H9 (cell line): Measurements from ENCODE around the gene CYFIP1. TPM values are rescaled to one million over a fixed set of nuclear protein-coding genes. Genes with fewer than 3 reads are reported as not detected.

Experiments used
- DNase-seq: peaks from one replicate; pipeline ENCODE4 v3.0.0-alpha.2; 2017
- H2AFZ ChIP-seq: one replicate; pipeline ENCODE4 v1.6.1; 2013; ENCODE audit warnings: mild to moderate bottlenecking, low read length, control low read depth, moderate library complexity
- H2AK5ac ChIP-seq: 2 replicates; pipeline ENCODE4 v1.6.1; 2013; ENCODE audit warnings: low read length, control low read depth, mixed read lengths; ENCODE audit not compliant: insufficient read length
- H2BK120ac ChIP-seq: one replicate; pipeline ENCODE4 v1.6.1; 2013; ENCODE audit warnings: low read depth, mild to moderate bottlenecking, low read length, control low read depth, inconsistent platforms; ENCODE audit not compliant: poor library complexity, severe bottlenecking
- H2BK12ac ChIP-seq: 2 replicates; pipeline ENCODE4 v1.6.1; 2013; ENCODE audit warnings: low read length, control low read depth, mixed read lengths, low read depth; ENCODE audit not compliant: insufficient read length
- H2BK15ac ChIP-seq: 2 replicates; pipeline ENCODE4 v1.6.1; 2013; ENCODE audit warnings: low read depth, low read length, control low read depth
- H2BK20ac ChIP-seq: one replicate; pipeline ENCODE4 v1.6.1; 2013; ENCODE audit warnings: low read depth, mild to moderate bottlenecking, low read length, control low read depth, inconsistent platforms; ENCODE audit not compliant: poor library complexity, severe bottlenecking
- H2BK5ac ChIP-seq: 2 replicates; pipeline ENCODE4 v1.6.1; 2013; ENCODE audit warnings: low read length, control low read depth, mixed read lengths; ENCODE audit not compliant: insufficient read length
- H3K14ac ChIP-seq: 2 replicates; pipeline ENCODE4 v1.6.1; 2013; ENCODE audit warnings: low read length, control low read depth; ENCODE audit not compliant: insufficient read depth
- H3K18ac ChIP-seq: 2 replicates; pipeline ENCODE4 v1.6.1; 2013; ENCODE audit warnings: low read depth, mild to moderate bottlenecking, mixed read lengths, low read length, control low read depth; ENCODE audit not compliant: insufficient read length
- H3K23ac ChIP-seq: 2 replicates; pipeline ENCODE4 v1.6.1; 2013; ENCODE audit warnings: low read length, control low read depth, mixed read lengths, low read depth; ENCODE audit not compliant: insufficient read length
- H3K23me2 ChIP-seq: 2 replicates; pipeline ENCODE4 v1.6.1; 2013; ENCODE audit warnings: low read depth, mild to moderate bottlenecking, mixed read lengths, low read length, control low read depth; ENCODE audit not compliant: insufficient read length, poor library complexity, severe bottlenecking
- H3K27ac ChIP-seq: 2 replicates; pipeline ENCODE4 v1.5.1; 2013; ENCODE audit warnings: low read length, control low read depth, mixed read lengths, low read depth; ENCODE audit not compliant: insufficient read length
- H3K27me3 ChIP-seq: 2 replicates; pipeline ENCODE4 v1.6.1; 2013; ENCODE audit warnings: low read length, control low read depth, inconsistent platforms; ENCODE audit not compliant: insufficient read depth
- H3K4ac ChIP-seq: 2 replicates; pipeline ENCODE4 v1.6.1; 2013; ENCODE audit warnings: low read depth, mild to moderate bottlenecking, control low read depth, inconsistent platforms, low read length, moderate library complexity
- H3K4me1 ChIP-seq: 2 replicates; pipeline ENCODE4 v1.6.1; 2013; ENCODE audit warnings: low read length, control low read depth, inconsistent platforms; ENCODE audit not compliant: insufficient read depth
- H3K4me2 ChIP-seq: 2 replicates; pipeline ENCODE4 v1.6.1; 2013; ENCODE audit warnings: low read length, control low read depth, mixed read lengths; ENCODE audit not compliant: insufficient read length, insufficient read depth
- H3K56ac ChIP-seq: 2 replicates; pipeline ENCODE4 v1.6.1; 2013; ENCODE audit warnings: low read depth, mild to moderate bottlenecking, mixed read lengths, low read length, control low read depth; ENCODE audit not compliant: insufficient read length
- H3K79me1 ChIP-seq: 2 replicates; pipeline ENCODE4 v1.6.1; 2013; ENCODE audit warnings: low read depth, mild to moderate bottlenecking, moderate library complexity, low read length, control low read depth, inconsistent platforms; ENCODE audit not compliant: insufficient read depth, poor library complexity, severe bottlenecking
- H3K79me2 ChIP-seq: 2 replicates; pipeline ENCODE4 v1.6.1; 2013; ENCODE audit warnings: low read length, control low read depth, inconsistent platforms; ENCODE audit not compliant: insufficient read depth
- H3K9ac ChIP-seq: 2 replicates; pipeline ENCODE4 v1.6.1; 2013; ENCODE audit warnings: low read length, control low read depth, mixed read lengths; ENCODE audit not compliant: insufficient read length; ENCODE audit errors: extremely low read depth
- H3K9me3 ChIP-seq: one replicate; pipeline ENCODE4 v1.6.1; 2013; ENCODE audit warnings: low read depth, low read length, inconsistent platforms; ENCODE audit not compliant: control insufficient read depth
- H3T11ph ChIP-seq: one replicate; pipeline ENCODE4 v1.6.1; 2013; ENCODE audit warnings: mild to moderate bottlenecking, low read length, control low read depth, inconsistent platforms
- H4K20me1 ChIP-seq: one replicate; pipeline ENCODE4 v1.6.1; 2013; ENCODE audit not compliant: control insufficient read depth, insufficient read length, insufficient read depth
- H4K5ac ChIP-seq: 2 replicates; pipeline ENCODE4 v1.6.1; 2013; ENCODE audit warnings: low read depth, mild to moderate bottlenecking, mixed read lengths, low read length, control low read depth; ENCODE audit not compliant: insufficient read length
- H4K8ac ChIP-seq: replicated peaks from 2 replicates; pipeline ENCODE4 v1.6.1; 2013; ENCODE audit warnings: low read length, control low read depth, mixed read lengths, low read depth; ENCODE audit not compliant: insufficient read length
- H4K91ac ChIP-seq: 2 replicates; pipeline ENCODE4 v1.6.1; 2013; ENCODE audit warnings: low read depth, mild to moderate bottlenecking, moderate library complexity, mixed read lengths, low read length, control low read depth; ENCODE audit not compliant: insufficient read length
- H3K27ac Mint-ChIP-seq, 3 experiments: 2 replicates in 2 of 3; 3 replicates in 1 of 3; pipeline ENCODE4 v1.8.0; 2020 to 2021; ENCODE audit warnings: mixed read lengths in 3 of 3, mild to moderate bottlenecking in 1 of 3, moderate library complexity in 1 of 3
- H3K27me3 Mint-ChIP-seq: 2 replicates; pipeline ENCODE4 v1.8.0; 2021; ENCODE audit warnings: low read depth, mild to moderate bottlenecking, moderate library complexity, mixed read lengths
- H3K36me3 Mint-ChIP-seq, 3 experiments: 2 replicates in 2 of 3; 3 replicates in 1 of 3; pipeline ENCODE4 v1.8.0; 2020 to 2021; ENCODE audit warnings: low read depth in 3 of 3, mixed read lengths in 3 of 3; ENCODE audit not compliant: insufficient read depth in 1 of 3
- H3K4me1 Mint-ChIP-seq, 2 experiments: 2 replicates each; pipeline ENCODE4 v1.8.0; 2020; ENCODE audit warnings: mixed read lengths in 2 of 2
- H3K4me3 Mint-ChIP-seq, 2 experiments: 2 replicates in 1 of 2; 3 replicates in 1 of 2; pipeline ENCODE4 v1.8.0; 2020 to 2021; ENCODE audit warnings: mild to moderate bottlenecking in 2 of 2, mixed read lengths in 2 of 2, moderate library complexity in 1 of 2
- H3K9me3 Mint-ChIP-seq, 2 experiments: 2 replicates in 1 of 2; 3 replicates in 1 of 2; pipeline ENCODE4 v1.8.0; 2020; ENCODE audit warnings: mild to moderate bottlenecking in 2 of 2, mixed read lengths in 2 of 2, moderate library complexity in 1 of 2
- CTCF ChIP-seq: fragments of 200-600 bp; sonication (generic); conservative IDR thresholded peaks from 3 replicates; pipeline ENCODE4 v1.8.0; 2021; ENCODE audit warnings: antibody characterized with exemption, mild to moderate bottlenecking
- WGBS: extraction: QIAGEN DNeasy Blood & Tissue Kit; methylation state at CpG from one replicate; pipeline ENCODE4 v1.1.7; 2013; ENCODE audit warnings: missing lambda C conversion rate, low lambda C conversion rate, mixed read lengths; ENCODE audit not compliant: insufficient read length; ENCODE audit errors: extremely low coverage; 5-methylcytosine and 5-hydroxymethylcytosine counted together
- total RNA-seq: library from RNA; stranded (reverse); gene quantifications from 2 replicates; pipeline ENCODE4 v1.2.1, GENCODE V29; 2021

Gene CYFIP1
- total RNA-seq, 1 experiment from 2014 or later: 71.2 TPM

GRCh38 chr15:22851513-22851912 lies 128.7 kb downstream of the CYFIP1 start:
- no peak overlapping the region for H4K91ac ChIP-seq
- H3K4me2 ChIP-seq: no peak overlapping the region
- H3K27me3 ChIP-seq: no peaks in the 10 kb centered on the region
- peaks cover 10% of the 10 kb centered on the region; the same call in 1 of the 2 replicates for H3K79me2 ChIP-seq
- H3K79me1 ChIP-seq: peaks cover 10% of the 10 kb centered on the region
- no peaks in the 10 kb centered on the region; the same call in 1 of the 2 replicates for H3K4me1 ChIP-seq
- no peak overlapping the region for H4K8ac ChIP-seq
- no peak overlapping the region for H2AK5ac ChIP-seq
- no peak overlapping the region for H2BK15ac ChIP-seq
- no peak for TF ChIP-seq CTCF
- no peaks in the 10 kb centered on the region for H3K9me3 ChIP-seq
- peaks cover 3% of the 10 kb centered on the region for H4K20me1 ChIP-seq
- no peaks in the 10 kb centered on the region for H3K23me2 ChIP-seq
- no peak for DNase-seq
- Mint-ChIP-seq H3K36me3 (peaks cover 35 to 74% (median 54%) of the 10 kb centered on the region in 3 experiments; a peak in 6 of 7 replicates), H3K9me3 (no peaks in the 10 kb centered on the region), H3K27ac (no peak overlapping the region; a peak in 1 of 7 replicates), H3K27me3 (no peaks in the 10 kb centered on the region), H3K4me3 (no peak overlapping the region), H3K4me1 (0 out of 4 replicates have a peak, but pooled peaks cover 0 to 2% of the 10 kb centered on the region in 2 experiments)
- H2AFZ ChIP-seq: no peak overlapping the region
- no peak overlapping the region for H3K27ac ChIP-seq
- H3K23ac ChIP-seq: no peak overlapping the region
- no peak overlapping the region for H3K14ac ChIP-seq
- H2BK20ac ChIP-seq: no peak overlapping the region
- no peak overlapping the region for H2BK5ac ChIP-seq
- H3T11ph ChIP-seq: no peak overlapping the region
- no peak overlapping the region for H3K4ac ChIP-seq
- no CpG with 5 or more reads among the region's 4 CpGs for WGBS
- H2BK12ac ChIP-seq: no peak overlapping the region
- no peak overlapping the region for H3K56ac ChIP-seq
- H3K9ac ChIP-seq: no peak overlapping the region
- no peak overlapping the region for H4K5ac ChIP-seq
- no peak overlapping the region for H2BK120ac ChIP-seq
- H3K18ac ChIP-seq: no peak overlapping the region
